ENCODE measurements around the gene STARD13. TPM values are rescaled to one million over a fixed set of nuclear protein-coding genes. Genes with fewer than 3 reads are reported as not detected.

The STARD13 gene
- total RNA-seq, 1 donor from 2014 or later: 41.6 TPM

- no peak for DNase-seq
Measured at GRCh38 chr13:33146843-33147611, 138.5 kb downstream of the STARD13 start.

GRCh38 chr13:33145667-33146066 is 139.9 kb downstream of the STARD13 start:
- DNase-seq: no peak

GRCh38 chr13:33144358-33144784 is 141.2 kb downstream of the STARD13 start:
- DNase-seq: no peak

GRCh38 chr13:33139780-33140535 is 145.6 kb downstream of the STARD13 start:
- peak; percentile 85 for DNase-seq

- DNase-seq: peak; percentile 83
Measured at GRCh38 chr13:33139184-33139583, 146.4 kb downstream of the STARD13 start.

GRCh38 chr13:33138441-33138840 is 147.1 kb downstream of the STARD13 start:
- DNase-seq: peak; percentile 82

GRCh38 chr13:33137721-33138120 is 147.8 kb downstream of the STARD13 start:
- DNase-seq: peak; percentile 38

GRCh38 chr13:33135097-33135496 is 150.5 kb downstream of the STARD13 start:
- DNase-seq: no peak

GRCh38 chr13:33134213-33134612 is 151.3 kb downstream of the STARD13 start:
- no peak for DNase-seq

GRCh38 chr13:33132644-33133440 is 152.7 kb downstream of the STARD13 start:
- peak; percentile 52 for DNase-seq

- no peak for DNase-seq
Measured at GRCh38 chr13:33129886-33130285, 155.7 kb downstream of the STARD13 start.

- DNase-seq: no peak
Measured at GRCh38 chr13:33129094-33129832, 156.3 kb downstream of the STARD13 start.

GRCh38 chr13:33128134-33128533 is 157.4 kb downstream of the STARD13 start:
- DNase-seq: no peak

- DNase-seq: peak; percentile 56
Measured at GRCh38 chr13:33127009-33127551, 158.5 kb downstream of the STARD13 start.

- DNase-seq: peak; percentile 71
Measured at GRCh38 chr13:33125821-33126570, 159.6 kb downstream of the STARD13 start.

GRCh38 chr13:33123066-33123859 is 162.3 kb downstream of the STARD13 start:
- DNase-seq: peak; percentile 30

GRCh38 chr13:33119856-33120543 is 165.6 kb downstream of the STARD13 start:
- DNase-seq: peak; percentile 25

GRCh38 chr13:33119022-33119781 is 166.4 kb downstream of the STARD13 start:
- DNase-seq: no peak

Measured in tongue (tissue), 2 donors.